ENCODE results near the gene TXLNB. TPM values are rescaled to one million over a fixed set of nuclear protein-coding genes. Genes with fewer than 3 reads are reported as not detected.

The TXLNB gene
- total and polyA plus RNA-seq, 2 donors (not counting 1 experiment from before 2014, with no cell fraction given) = 3.4 to 3.6 TPM

DNA sequence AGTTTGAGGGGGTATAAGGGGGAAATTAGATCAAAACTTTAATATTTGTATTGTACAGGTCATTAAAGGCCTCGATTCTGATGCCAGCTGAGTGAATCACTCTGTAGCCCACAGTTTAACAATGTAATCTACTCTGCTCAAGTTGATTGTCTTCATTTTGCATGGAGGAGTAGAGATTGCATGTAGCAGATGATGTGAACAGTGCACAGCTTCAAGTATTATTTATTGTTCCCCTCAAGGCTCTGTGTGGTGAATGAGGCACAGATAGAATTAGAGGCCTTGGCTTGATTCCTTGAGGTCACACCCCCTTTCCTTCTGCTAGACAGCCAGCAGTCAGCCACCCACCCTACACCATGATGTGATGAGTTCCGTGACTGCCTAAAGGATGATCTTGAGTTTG is 38.1 kb downstream of the TXLNB start:
- Histone ChIP-seq H3K4me1 (ENCODE audit: control insufficient read depth in 2 of 2, insufficient read depth in 2 of 2, low read length in 2 of 2) (peaks cover 5 to 6% of the 10 kb centered on the region in 2 donors), H3K36me3 (replicated peaks in 1 of 2; ENCODE audit: control extremely low read depth in 1 of 2, control insufficient read depth in 1 of 2, extremely low read depth in 1 of 2, insufficient read depth in 2 of 2, low read length in 1 of 2) (no peaks in the 10 kb centered on the region), H3K4me2 (replicated peaks; ENCODE audit: low read depth, low read length, poor library complexity, severe bottlenecking) (no peak overlapping the region), H4K20me1 (ENCODE audit: control insufficient read depth, insufficient read depth, low read length, poor library complexity, severe bottlenecking) (no peaks in the 10 kb centered on the region), H3K27ac (ENCODE audit: low read length in 2 of 2) (no peak overlapping the region), H2AFZ (ENCODE audit: insufficient read depth, low read depth, low read length, poor library complexity, severe bottlenecking) (no peak overlapping the region), H3K9me3 (ENCODE audit: control extremely low read depth in 1 of 3, control insufficient read depth in 2 of 3, insufficient read depth in 1 of 3, low read length in 2 of 3) (no peaks in the 10 kb centered on the region), H3K4me3 (ENCODE audit: control extremely low read depth in 1 of 5, extremely low read depth in 1 of 5, insufficient read depth in 1 of 5, low read depth in 2 of 5, low read length in 4 of 5) (no peak overlapping the region), H3K9ac (ENCODE audit: low read length) (no peak overlapping the region), H3K27me3 (replicated peaks in 1 of 4; ENCODE audit: control extremely low read depth in 1 of 4, control insufficient read depth in 3 of 4, insufficient read depth in 4 of 4, low read length in 3 of 4) (no peaks in the 10 kb centered on the region), H3K79me2 (ENCODE audit: control insufficient read depth, insufficient read depth, low read length) (no peaks in the 10 kb centered on the region)
- intact Hi-C loops (cut with micrococcal nuclease) = loop anchor here (10.0 kb wide), 1 partner anchor 439 kb away; no protein-coding TSS in a partner anchor
- no peak overlapping the region for H3K27ac Mint-ChIP-seq
- H3K4me1 Mint-ChIP-seq = peaks cover 13% of the 10 kb centered on the region
- no peaks in the 10 kb centered on the region for H3K9me3 Mint-ChIP-seq (ENCODE audit: insufficient read depth)
- TF ChIP-seq CTCF (IDR thresholded peaks at IDR 0.05) = no peak
- TF ChIP-seq EZH2 (IDR thresholded peaks at IDR 0.05; ENCODE audit: borderline replicate concordance, insufficient read depth, low read depth, low read length, poor library complexity, severe bottlenecking) = no peak
- no peak overlapping the region for H3K4me3 Mint-ChIP-seq
- no peaks in the 10 kb centered on the region for H3K27me3 Mint-ChIP-seq
- ChIA-PET CTCF (interaction anchor here (1.0 to 1.8 kb wide), 3 partner anchors 34 to 116 kb away, joined by 3 to 6 read pairs (median 5); no protein-coding TSS in a partner anchor), POLR2A (interaction anchor here (0.5 kb wide), 1 partner anchor 60 kb away, joined by 3 read pairs; no protein-coding TSS in a partner anchor)
- DNase-seq (no peak), ATAC-seq (ENCODE audit: low read depth) (no peak)
- WGBS (ENCODE audit: insufficient coverage) = no CpG with 5 or more reads among the region's 2 CpGs

- Histone ChIP-seq H3K4me3 (ENCODE audit: control extremely low read depth in 1 of 5, extremely low read depth in 1 of 5, insufficient read depth in 1 of 5, low read depth in 2 of 5, low read length in 4 of 5) (no peak overlapping the region), H3K4me1 (ENCODE audit: control insufficient read depth in 2 of 2, insufficient read depth in 2 of 2, low read length in 2 of 2) (peaks cover 5 to 6% of the 10 kb centered on the region in 2 donors), H3K27ac (ENCODE audit: low read length in 2 of 2) (no peak overlapping the region), H2AFZ (ENCODE audit: insufficient read depth, low read depth, low read length, poor library complexity, severe bottlenecking) (no peak overlapping the region), H3K4me2 (replicated peaks; ENCODE audit: low read depth, low read length, poor library complexity, severe bottlenecking) (no peak overlapping the region), H4K20me1 (ENCODE audit: control insufficient read depth, insufficient read depth, low read length, poor library complexity, severe bottlenecking) (no peaks in the 10 kb centered on the region), H3K79me2 (ENCODE audit: control insufficient read depth, insufficient read depth, low read length) (no peaks in the 10 kb centered on the region), H3K9me3 (ENCODE audit: control extremely low read depth in 1 of 3, control insufficient read depth in 2 of 3, insufficient read depth in 1 of 3, low read length in 2 of 3) (no peaks in the 10 kb centered on the region), H3K9ac (ENCODE audit: low read length) (no peak overlapping the region), H3K27me3 (replicated peaks in 1 of 4; ENCODE audit: control extremely low read depth in 1 of 4, control insufficient read depth in 3 of 4, insufficient read depth in 4 of 4, low read length in 3 of 4) (no peaks in the 10 kb centered on the region), H3K36me3 (replicated peaks in 1 of 2; ENCODE audit: control extremely low read depth in 1 of 2, control insufficient read depth in 1 of 2, extremely low read depth in 1 of 2, insufficient read depth in 2 of 2, low read length in 1 of 2) (no peaks in the 10 kb centered on the region)
- TF ChIP-seq CTCF (IDR thresholded peaks at IDR 0.05) (no peak), EZH2 (IDR thresholded peaks at IDR 0.05; ENCODE audit: borderline replicate concordance, insufficient read depth, low read depth, low read length, poor library complexity, severe bottlenecking) (no peak)
- Mint-ChIP-seq H3K27me3 (no peaks in the 10 kb centered on the region), H3K9me3 (ENCODE audit: insufficient read depth) (no peaks in the 10 kb centered on the region), H3K4me3 (no peak overlapping the region), H3K27ac (no peak overlapping the region), H3K4me1 (peaks cover 13% of the 10 kb centered on the region)
- POLR2A ChIA-PET = interaction anchor here (1.2 kb wide), 1 partner anchor 18 kb away, joined by 4 read pairs; no protein-coding TSS in a partner anchor
- 100% methylated on average over 2 of the region's 4 CpGs for WGBS (ENCODE audit: insufficient coverage)
- CTCF ChIA-PET = interaction anchor here (1.3 to 1.8 kb wide), 2 partner anchors 113 to 118 kb away, joined by 3 to 6 read pairs; no protein-coding TSS in a partner anchor
- ATAC-seq (ENCODE audit: low read depth) = no peak
- no peak for DNase-seq
- intact Hi-C loops (cut with micrococcal nuclease) = loop anchor here (2.0 to 10.0 kb wide), 2 partner anchors 19 to 437 kb away; no protein-coding TSS in a partner anchor
Observed at GRCh38 chr6:139251691-139252390, 40.0 kb downstream of the TXLNB start.

Measured in B cell (primary cell).